GM18517 (cell line): ENCODE results near the gene HDHD5.

ENCODE experiments used
- ATAC-seq: cut with Tn5 transposase; IDR thresholded peaks from one replicate; pipeline ENCODE4 v1.9.1; 2021; ENCODE audit warnings: mild to moderate bottlenecking, moderate library complexity; ENCODE audit not compliant: unreplicated experiment

The HDHD5 gene

DNA sequence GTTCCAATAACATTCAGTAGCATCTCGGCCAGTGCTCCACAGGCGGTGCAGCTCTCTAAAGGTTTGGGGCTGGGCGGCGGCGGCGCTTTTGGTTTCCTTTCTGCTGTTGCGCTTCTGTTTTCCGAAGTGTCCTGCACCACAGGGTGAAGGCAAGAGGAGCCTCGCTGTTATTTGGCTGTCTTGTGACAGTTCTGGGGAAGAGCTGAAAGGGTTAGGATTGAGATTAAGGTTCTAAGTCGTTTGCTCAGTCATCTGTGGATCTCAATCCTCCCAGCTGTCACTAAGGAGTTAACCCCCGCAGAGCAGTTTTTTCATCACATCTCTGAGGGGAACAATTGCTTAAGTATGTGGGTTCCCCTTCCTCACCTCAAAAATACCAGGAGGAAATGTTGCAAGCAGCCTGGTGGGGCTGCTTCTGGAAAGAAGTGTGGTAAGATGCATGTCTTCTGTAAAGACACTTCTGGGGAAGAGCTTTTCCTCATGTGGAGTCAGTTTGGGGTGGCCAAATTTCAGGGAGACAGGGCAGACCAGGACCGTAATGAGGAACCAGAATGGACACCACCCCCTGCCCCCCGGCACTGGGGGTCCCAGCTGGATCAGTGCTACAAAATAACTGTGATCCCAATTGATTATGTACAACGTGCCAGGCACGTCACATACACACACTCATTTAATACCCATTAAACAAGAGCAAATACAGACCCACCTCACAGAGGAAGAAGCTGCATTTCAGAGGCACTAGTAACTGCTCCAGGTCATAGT lies 52.1 kb downstream of the HDHD5 start:
- no peak for ATAC-seq

DNA sequence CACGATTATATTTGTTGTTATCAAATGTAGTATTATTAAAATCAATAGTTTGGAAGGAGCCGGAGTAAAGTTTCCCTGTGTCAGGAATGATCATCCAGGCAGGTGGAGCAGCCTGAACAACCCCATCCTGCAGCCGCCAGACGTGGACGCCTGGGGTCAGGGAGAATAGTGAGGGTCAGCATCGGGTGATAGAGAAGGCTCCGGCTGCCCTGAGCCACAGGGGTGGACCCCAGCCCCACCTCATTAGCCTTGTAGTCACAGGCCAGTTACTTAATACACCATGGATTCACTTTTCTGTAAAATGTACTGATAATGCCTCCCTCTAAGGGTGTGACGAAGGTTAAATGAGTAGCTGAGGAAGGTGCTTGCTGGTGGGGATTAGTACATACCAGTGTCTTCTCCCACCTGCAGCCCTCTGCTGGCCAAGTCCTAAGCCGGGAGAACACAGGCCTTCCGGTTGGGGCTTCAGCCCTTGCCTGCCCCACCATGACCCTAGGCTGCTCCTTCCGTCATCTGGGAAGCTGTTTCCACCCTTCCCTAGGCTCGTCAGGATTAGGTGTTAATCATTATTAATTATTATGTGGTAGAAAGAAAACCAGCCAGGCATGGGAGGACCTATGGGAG lies 52.8 kb downstream of the HDHD5 start:
- ATAC-seq: no peak

DNA sequence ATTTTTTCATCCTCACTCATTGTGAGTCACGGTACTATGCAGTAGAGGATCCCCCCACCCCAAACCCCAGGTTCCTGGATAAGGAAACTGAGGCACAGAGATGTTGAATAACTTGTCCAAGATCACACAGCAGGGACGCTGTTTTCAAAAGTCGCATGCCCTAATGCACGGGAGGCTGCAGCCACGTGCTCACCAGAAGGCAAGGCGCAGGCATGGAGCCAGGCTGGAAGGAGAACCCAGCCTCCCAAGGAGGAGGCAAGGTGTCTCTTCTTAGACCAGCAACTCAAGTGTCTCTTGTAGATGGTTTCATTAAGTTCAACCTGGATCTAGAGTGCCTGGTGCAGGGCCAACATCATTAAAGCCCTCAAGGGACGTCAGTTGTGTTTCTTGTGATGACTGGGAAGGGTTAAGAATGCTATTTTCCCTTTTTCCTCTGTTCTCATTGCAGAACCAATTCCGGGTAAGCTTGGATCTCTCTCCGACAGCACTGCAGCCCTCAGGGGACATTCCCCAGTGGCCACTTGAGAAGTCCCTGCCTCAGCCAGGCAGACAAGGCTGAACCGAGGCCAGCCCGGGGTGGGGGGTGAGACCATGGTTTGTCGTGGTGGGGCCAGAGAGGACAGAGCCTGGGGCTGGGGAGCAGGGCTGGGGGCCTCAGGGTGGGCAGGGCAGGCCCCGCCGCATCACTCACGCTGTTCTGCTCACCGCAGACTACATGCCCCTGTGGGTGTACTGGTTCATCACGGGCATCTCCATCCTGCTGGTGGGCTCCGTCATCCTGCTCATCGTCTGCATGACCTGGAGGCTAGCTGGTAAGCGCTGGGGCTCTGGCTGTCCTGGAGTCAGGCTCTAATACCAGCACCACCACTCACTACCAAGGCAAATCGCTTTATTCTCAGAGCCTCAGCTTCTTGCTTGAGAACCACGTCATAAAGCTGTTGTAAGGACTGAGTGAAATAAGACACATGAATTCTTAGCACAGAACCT lies 53.6 kb downstream of the HDHD5 start:
- ATAC-seq: no peak

DNA sequence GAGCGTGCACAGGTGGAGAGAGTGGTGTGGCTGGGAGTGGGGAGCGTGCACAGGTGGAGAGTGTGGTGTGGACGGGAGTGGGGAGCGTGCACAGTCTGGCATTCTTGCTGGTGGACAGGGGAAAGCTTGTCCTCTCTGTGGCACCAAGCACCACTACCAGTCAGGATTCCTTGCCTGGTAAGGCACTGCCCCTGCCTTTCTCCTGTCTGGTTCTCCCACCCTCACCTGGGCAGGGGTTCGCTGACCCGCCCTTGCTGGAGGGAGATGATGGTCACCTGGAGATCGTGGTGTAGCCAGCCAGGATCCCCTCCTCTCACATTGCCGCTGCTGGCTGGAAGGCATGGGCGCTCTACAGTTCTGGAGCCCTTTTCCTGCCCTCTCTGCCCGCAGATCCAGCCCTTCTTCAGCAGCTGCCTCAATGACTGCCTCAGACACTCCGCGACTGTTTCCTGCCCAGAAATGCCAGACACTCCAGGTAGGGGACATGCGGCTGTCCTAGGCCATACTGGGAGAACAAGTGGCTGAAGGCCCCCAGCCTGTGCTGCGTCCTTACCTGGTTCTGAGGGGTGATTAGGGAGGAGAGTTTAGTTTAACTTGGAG lies 54.6 kb downstream of the HDHD5 start:
- ATAC-seq: no peak

DNA sequence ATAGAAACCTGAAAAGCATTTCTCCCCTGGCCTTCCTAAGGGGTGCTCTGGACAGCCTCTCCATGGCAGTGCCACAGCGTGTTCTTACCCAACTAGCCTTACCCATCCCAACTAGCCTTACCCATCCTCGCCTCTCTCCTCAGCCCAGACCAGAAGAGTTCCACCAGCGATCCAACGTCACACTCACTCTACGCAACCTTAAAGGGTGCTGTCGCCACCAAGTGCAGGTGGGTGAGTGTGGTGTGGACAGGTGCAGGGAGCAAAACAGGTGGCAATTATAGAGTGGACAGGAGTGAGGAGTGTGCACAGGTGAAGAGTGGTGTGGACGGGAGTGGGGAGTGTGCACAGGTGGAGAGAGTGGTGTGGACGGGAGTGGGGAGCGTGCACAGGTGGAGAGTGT lies 55.7 kb downstream of the HDHD5 start:
- no peak for ATAC-seq

DNA sequence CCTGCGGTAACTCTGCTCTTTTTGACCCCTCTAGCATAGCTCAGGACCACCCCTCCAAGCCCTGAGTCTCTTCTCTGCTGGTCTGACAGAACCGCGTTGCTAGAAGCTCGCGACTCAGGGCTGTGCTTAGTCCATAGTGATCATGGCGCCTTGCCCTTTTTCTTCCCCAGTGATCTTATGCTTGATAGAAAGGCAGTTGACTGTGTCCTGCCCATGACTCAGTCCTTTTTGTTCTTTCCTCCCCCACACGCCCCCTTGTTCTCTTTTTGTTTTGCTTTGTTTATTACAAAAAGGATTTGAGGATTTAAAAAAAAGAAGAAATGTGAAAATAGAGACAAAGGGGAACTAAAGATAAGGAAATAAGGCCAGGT lies 56.8 kb downstream of the HDHD5 start:
- ATAC-seq: no peak

DNA sequence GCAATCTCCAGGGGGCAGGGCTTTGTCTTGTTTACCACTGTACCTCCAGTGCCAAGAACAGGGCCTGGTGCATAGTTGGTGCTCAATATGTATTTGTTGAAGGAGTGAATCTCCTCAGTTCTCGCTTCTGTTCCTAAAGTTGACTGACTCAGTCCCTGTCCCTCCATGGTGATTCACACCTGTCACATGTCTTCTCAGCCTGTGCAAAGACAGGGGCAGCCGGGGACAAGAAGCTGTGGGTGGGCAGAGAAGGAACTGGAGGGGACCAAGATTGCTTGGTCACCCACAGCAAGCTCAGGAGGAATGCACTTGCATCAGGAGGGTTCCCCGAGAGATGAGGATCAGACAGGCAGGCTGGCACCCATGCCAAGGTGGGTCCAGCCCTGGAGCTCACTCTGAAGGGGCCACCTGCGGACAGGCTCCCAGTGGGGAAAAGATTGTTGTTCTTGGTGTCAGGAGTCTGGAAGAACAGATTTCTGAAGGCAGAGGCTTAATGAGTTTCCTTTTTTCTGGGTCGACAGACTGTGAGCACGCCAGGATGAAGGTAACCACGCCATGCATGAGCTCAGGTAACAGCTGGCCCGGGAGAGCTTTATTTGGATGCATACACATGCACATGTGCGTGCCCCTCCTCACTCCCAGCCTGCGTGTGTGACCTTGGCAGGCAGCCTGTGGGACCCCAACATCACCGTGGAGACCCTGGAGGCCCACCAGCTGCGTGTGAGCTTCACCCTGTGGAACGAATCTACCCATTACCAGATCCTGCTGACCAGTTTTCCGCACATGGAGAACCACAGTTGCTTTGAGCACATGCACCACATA lies 57.4 kb downstream of the HDHD5 start:
- no peak for ATAC-seq

DNA sequence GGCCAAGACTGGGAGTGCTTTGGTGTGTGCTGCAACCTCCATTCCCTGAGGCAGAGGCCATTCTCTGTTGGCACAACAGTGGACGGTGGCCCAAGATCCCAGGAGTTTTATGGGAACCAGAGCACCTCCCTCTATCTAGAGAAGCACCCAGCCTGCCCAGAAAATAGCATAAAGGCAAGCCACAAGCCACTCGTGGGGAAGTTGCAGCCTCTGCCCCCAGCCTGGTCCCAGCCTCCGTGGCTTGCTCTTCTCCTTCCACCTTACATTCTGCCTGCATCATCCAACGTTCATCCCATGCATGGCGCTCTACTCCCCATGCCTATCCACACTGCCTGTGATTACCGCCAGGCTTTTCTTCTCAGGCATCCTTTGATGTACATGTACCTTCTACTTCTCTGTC lies 58.5 kb downstream of the HDHD5 start:
- no peak for ATAC-seq

DNA sequence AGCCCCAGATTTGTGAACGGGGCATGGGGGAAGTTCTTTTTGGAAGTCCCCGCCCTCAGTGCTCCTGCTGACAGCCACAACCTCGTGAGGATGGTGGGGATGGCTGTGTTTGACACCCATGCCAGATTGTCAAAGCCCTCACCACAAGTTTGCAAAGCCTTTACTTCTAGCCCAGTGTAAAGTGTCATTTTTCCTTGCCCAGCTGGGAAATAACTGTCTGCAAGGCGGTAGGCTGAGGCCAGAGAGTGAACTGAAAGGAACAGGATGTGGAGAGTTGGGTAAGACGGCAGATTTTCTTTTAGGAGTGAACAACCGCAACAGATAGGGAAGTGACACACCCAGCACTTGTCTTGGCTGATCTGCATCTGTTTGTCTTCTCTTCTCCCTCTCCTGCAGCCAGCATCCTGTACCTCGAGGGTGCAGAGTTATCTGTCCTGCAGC lies 60.7 kb downstream of the HDHD5 start:
- ATAC-seq: no peak

DNA sequence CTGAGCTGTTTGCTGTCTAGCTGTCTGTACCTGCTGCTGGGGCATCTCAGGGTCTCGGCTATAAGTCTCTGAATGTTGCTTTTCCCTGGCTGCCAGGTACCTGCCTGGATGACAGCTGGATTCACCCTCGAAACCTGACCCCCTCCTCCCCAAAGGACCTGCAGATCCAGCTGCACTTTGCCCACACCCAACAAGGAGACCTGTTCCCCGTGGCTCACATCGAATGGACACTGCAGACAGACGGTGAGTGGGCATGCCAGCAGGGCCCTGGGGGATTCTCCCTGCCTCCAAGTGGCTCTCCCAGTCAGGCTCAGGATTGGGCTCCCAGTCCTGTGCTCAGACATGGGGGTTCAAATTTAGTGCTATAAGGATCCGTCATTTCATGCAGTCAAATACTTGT lies 61.4 kb downstream of the HDHD5 start:
- no peak for ATAC-seq

DNA sequence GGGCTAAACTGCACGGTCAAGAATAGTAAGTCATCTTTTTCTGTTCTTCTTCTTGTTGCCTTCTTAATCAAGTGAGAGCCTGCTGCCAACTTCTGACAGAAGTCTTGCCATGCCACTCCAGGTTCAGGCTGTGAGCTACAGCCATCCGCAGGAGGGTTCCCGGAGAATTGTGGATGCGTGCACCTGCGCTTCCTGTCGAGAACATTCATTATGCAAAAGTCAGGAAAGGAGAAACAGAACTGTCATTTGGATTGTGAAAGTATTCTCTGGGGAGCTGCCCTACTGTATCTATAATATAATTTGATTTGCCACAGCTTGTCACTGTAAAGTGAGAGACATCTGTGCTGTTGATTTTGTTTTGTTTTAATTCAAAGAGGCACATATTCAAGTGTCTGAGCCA lies 62.0 kb downstream of the HDHD5 start:
- ATAC-seq: no peak

DNA sequence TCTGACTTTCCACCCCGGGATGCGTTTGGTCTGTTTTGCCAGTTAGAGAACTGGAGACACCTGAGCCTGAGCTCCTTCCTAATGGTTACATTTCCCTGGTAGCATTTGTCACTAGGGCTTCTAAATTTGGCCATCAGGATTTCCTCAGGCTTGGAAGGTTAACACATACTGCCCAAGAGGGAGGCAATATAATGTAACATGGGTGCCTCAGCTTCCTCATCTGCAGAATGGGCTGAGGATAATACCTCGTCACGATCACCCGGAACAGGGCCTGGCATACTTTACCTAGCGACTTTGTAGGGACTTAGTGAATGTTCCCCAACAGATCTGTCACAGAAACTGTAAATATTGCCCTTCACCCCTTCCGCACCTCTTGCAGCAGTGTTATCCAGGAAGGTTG lies 63.0 kb downstream of the HDHD5 start:
- ATAC-seq: no peak

DNA sequence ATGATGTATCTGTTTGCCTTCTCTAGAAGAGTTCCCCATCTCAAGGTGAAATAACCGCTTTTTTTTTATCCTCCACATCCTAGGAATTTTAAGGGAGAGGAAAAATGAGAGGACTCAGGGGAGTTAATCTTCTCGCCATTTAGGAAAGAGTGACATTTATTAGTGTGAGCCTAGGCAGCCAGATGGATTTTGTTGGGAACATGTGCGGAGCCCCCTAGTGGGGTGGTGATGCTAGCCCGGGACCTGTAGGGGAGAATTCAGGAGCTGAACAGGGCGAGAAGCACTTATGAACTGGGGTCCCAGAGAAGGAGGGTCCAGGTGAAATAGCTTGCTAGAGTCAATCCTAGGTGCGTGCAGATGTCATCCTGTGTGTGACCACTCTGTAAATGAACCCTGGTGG lies 63.5 kb downstream of the HDHD5 start:
- ATAC-seq: no peak

DNA sequence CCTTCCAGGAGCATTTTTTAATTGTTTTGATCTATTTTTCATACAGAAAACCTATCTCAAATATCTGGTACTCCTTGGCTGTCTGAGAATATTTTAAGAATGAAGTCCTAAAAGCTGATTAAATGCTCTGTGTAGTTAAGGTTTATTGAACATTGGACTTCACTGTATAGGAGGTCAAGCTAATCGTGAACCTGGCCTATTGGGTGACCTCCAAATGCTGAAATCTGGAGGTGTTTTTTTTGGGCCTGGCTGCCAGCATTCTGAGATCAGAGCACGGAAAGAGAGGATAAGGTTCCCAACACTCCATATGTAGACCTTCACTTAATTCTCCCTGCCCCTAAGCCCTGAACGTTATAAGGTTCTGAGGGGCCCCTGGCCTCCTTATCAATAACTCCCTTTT lies 66.0 kb downstream of the HDHD5 start:
- no peak for ATAC-seq

DNA sequence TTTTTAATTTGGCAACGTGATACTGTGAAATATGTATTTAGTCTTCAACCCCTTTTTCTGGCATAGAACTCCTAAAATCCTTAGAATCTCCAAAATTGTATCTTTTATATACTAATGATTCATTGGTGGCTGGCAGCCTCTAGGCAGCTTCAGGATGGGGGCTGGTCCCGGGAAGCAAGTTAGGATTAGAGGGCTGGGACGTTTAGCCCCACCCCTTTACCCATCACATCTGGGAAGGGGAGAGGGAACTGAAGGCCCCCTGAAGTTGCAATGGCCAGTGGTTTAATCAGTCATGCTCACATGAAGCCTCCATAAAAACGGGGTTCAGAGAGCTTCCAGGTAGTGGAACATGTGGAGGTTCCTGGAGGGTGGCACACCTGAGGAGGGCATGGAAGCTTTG lies 67.2 kb downstream of the HDHD5 start:
- no peak for ATAC-seq

DNA sequence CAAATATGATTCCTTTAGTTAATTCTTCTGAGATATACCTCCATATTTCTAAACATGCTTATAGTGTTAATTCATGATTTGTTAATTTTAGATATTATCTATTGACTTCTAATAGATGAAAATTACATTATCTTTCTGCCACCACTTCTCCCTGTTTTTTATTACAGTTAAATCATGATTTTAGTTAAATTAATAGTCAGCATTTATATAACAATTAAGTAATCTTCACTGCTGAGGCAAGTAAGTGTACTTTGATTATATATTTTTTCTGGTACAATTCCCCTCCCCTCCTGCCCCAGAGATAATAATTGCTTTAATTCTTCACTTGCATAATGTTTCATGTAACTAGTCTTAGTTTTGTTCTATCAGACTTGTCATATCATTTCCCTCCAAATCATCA lies 68.5 kb downstream of the HDHD5 start:
- no peak for ATAC-seq
